Measurements from ENCODE around the gene LONRF2.

Gene LONRF2

GRCh38 chr2:100274076-100274475 is 48.2 kb downstream of the LONRF2 start:
- DNase-seq: no peak

- DNase-seq: no peak
These were observed 48.9 kb downstream of the LONRF2 start for GRCh38 chr2:100273387-100273786.

GRCh38 chr2:100272841-100273329 is 49.4 kb downstream of the LONRF2 start:
- no peak for DNase-seq

GRCh38 chr2:100271210-100271609 is 51.1 kb downstream of the LONRF2 start:
- no peak for DNase-seq

GRCh38 chr2:100270381-100271146 is 51.7 kb downstream of the LONRF2 start:
- DNase-seq: no peak

- no peak for DNase-seq
These were observed 52.4 kb downstream of the LONRF2 start for GRCh38 chr2:100269889-100270288.

GRCh38 chr2:100268986-100269385 is 53.3 kb downstream of the LONRF2 start:
- DNase-seq: no peak

GRCh38 chr2:100267751-100268150 is 54.5 kb downstream of the LONRF2 start:
- DNase-seq: no peak

GRCh38 chr2:100266126-100266525 is 56.2 kb downstream of the LONRF2 start:
- no peak for DNase-seq

- DNase-seq: no peak
These were observed 57.1 kb downstream of the LONRF2 start for GRCh38 chr2:100265226-100265625.

GRCh38 chr2:100264651-100265050 is 57.6 kb downstream of the LONRF2 start:
- DNase-seq: no peak

- no peak for DNase-seq
These were observed 58.2 kb downstream of the LONRF2 start for GRCh38 chr2:100264121-100264520.

- DNase-seq: peak; percentile 54 to 63
These were observed 59.6 kb downstream of the LONRF2 start for GRCh38 chr2:100262555-100263320.

- no peak for DNase-seq
These were observed 60.3 kb downstream of the LONRF2 start for GRCh38 chr2:100262046-100262445.

GRCh38 chr2:100260712-100261620 is 61.3 kb downstream of the LONRF2 start:
- DNase-seq: peak in 1 of 2 donors; percentile 23

- DNase-seq: no peak
These were observed 63.2 kb downstream of the LONRF2 start for GRCh38 chr2:100259106-100259505.

GRCh38 chr2:100257939-100258338 is 64.4 kb downstream of the LONRF2 start:
- DNase-seq: no peak

- DNase-seq: no peak
These were observed 65.5 kb downstream of the LONRF2 start for GRCh38 chr2:100256849-100257248.

GRCh38 chr2:100256416-100256815 is 65.9 kb downstream of the LONRF2 start:
- no peak for DNase-seq

GRCh38 chr2:100254646-100255210 is 67.6 kb downstream of the LONRF2 start:
- DNase-seq: no peak

GRCh38 chr2:100253786-100254185 is 68.5 kb downstream of the LONRF2 start:
- no peak for DNase-seq

Measured in stimulated activated CD4-positive, alpha-beta T cell treated with anti-CD3 and anti-CD28 coated beads, Interleukin-2, amount 100 ng/mL, for 48 hours (primary cell).